Activated naive CD4-positive, alpha-beta T cell treated with anti-CD3 and anti-CD28 coated beads, Interleukin-2, amount 10 ng/mL, durations not matched to agents 7 days and 5 days (primary cell): ENCODE measurements around the gene ELMO1.

ENCODE experiments used
- CTCF ChIA-PET: fragments of 350-600 bp; sonication (Branson Sonifier 250); formaldehyde crosslinking; loops from one replicate; lab custom pipeline; 2021; ENCODE audit warnings: antibody characterized with exemption; lab: Charles Lee
- DNase-seq: peaks from one replicate; pipeline ENCODE4 v3.0.0-alpha.2; 2020
- H3K27ac Mint-ChIP-seq: one replicate; pipeline ENCODE4 v1.8.0; 2021; ENCODE audit warnings: mild to moderate bottlenecking, moderate library complexity, mixed read lengths
- H3K27me3 Mint-ChIP-seq: one replicate; pipeline ENCODE4 v1.8.0; 2021; ENCODE audit warnings: mild to moderate bottlenecking, mixed read lengths
- H3K36me3 Mint-ChIP-seq: one replicate; pipeline ENCODE4 v1.8.0; 2021; ENCODE audit warnings: mixed read lengths
- H3K4me1 Mint-ChIP-seq: one replicate; pipeline ENCODE4 v1.8.0; 2021; ENCODE audit warnings: mixed read lengths
- H3K4me3 Mint-ChIP-seq: one replicate; pipeline ENCODE4 v1.8.0; 2021; ENCODE audit warnings: mild to moderate bottlenecking, moderate library complexity, mixed read lengths
- H3K9me3 Mint-ChIP-seq: one replicate; pipeline ENCODE4 v1.8.0; 2021; ENCODE audit warnings: mixed read lengths

The ELMO1 gene

GRCh38 chr7:36961097-36961496 is 487.6 kb downstream of the ELMO1 start:
- H3K27me3 Mint-ChIP-seq, result no peaks in the 10 kb centered on the region
- no peak for DNase-seq
- no peak overlapping the region for H3K27ac Mint-ChIP-seq
- CTCF ChIA-PET, result interaction anchor here (0.9 to 1.6 kb wide), 2 partner anchors 21 to 27 kb away, joined by 3 read pairs; no protein-coding TSS in a partner anchor
- no peak overlapping the region for H3K4me3 Mint-ChIP-seq
- H3K9me3 Mint-ChIP-seq, result no peaks in the 10 kb centered on the region
- peaks cover 18% of the 10 kb centered on the region for H3K36me3 Mint-ChIP-seq
- H3K4me1 Mint-ChIP-seq, result peaks cover 4% of the 10 kb centered on the region

GRCh38 chr7:36960105-36960504 is 488.6 kb downstream of the ELMO1 start:
- Mint-ChIP-seq H3K4me3 (no peak overlapping the region), H3K27me3 (no peaks in the 10 kb centered on the region), H3K4me1 (peaks cover 4% of the 10 kb centered on the region), H3K36me3 (peaks cover 23% of the 10 kb centered on the region), H3K27ac (no peak overlapping the region), H3K9me3 (peaks cover 1% of the 10 kb centered on the region)
- DNase-seq, result no peak
- CTCF ChIA-PET, result interaction anchor here (0.9 kb wide), 1 partner anchor 28 kb away, joined by 3 read pairs; no protein-coding TSS in a partner anchor

GRCh38 chr7:36958111-36958733 is 490.4 kb downstream of the ELMO1 start:
- Mint-ChIP-seq H3K27ac (no peak overlapping the region), H3K9me3 (peaks cover 4% of the 10 kb centered on the region), H3K36me3 (peaks cover 21% of the 10 kb centered on the region), H3K27me3 (no peaks in the 10 kb centered on the region), H3K4me3 (no peak overlapping the region), H3K4me1 (no peaks in the 10 kb centered on the region)
- no peak for DNase-seq
- CTCF ChIA-PET, result interaction anchor here (1.1 to 1.4 kb wide), 2 partner anchors 224 to 280 kb away, joined by 3 read pairs; no protein-coding TSS in a partner anchor

GRCh38 chr7:36957620-36958019 is 491.0 kb downstream of the ELMO1 start:
- Mint-ChIP-seq H3K4me1 (no peaks in the 10 kb centered on the region), H3K27ac (no peak overlapping the region), H3K9me3 (peaks cover 4% of the 10 kb centered on the region), H3K4me3 (no peak overlapping the region), H3K27me3 (no peaks in the 10 kb centered on the region), H3K36me3 (peaks cover 20% of the 10 kb centered on the region)
- peak; percentile 20 for DNase-seq
- CTCF ChIA-PET, result interaction anchor here (1.1 to 1.4 kb wide), 2 partner anchors 225 to 279 kb away, joined by 3 read pairs; no protein-coding TSS in a partner anchor

- Mint-ChIP-seq H3K4me3 (no peak overlapping the region), H3K36me3 (peaks cover 23% of the 10 kb centered on the region), H3K9me3 (peaks cover 11% of the 10 kb centered on the region), H3K27ac (no peak overlapping the region), H3K4me1 (no peaks in the 10 kb centered on the region), H3K27me3 (no peaks in the 10 kb centered on the region)
- CTCF ChIA-PET, result no interaction called here
- no peak for DNase-seq
Measured at GRCh38 chr7:36956814-36957213, 491.9 kb downstream of the ELMO1 start.

GRCh38 chr7:36955456-36956129 is 493.1 kb downstream of the ELMO1 start:
- CTCF ChIA-PET, result interaction anchor here (1.1 kb wide), 1 partner anchor 9 kb away, joined by 3 read pairs; no protein-coding TSS in a partner anchor

GRCh38 chr7:36951257-36951697 is 497.4 kb downstream of the ELMO1 start:
- H3K4me1 Mint-ChIP-seq, result no peaks in the 10 kb centered on the region
- peaks cover 46% of the 10 kb centered on the region for H3K9me3 Mint-ChIP-seq
- no peak for DNase-seq
- H3K27ac Mint-ChIP-seq, result no peak overlapping the region
- CTCF ChIA-PET, result no interaction called here
- peaks cover 66% of the 10 kb centered on the region for H3K36me3 Mint-ChIP-seq
- H3K4me3 Mint-ChIP-seq, result no peak overlapping the region
- H3K27me3 Mint-ChIP-seq, result no peaks in the 10 kb centered on the region

More at GRCh38 chr7:36955456-36956129, 493.1 kb downstream of the ELMO1 start:
- Mint-ChIP-seq H3K27ac (no peak overlapping the region), H3K36me3 (peaks cover 33% of the 10 kb centered on the region), H3K9me3 (peaks cover 20% of the 10 kb centered on the region), H3K4me1 (no peaks in the 10 kb centered on the region), H3K4me3 (no peak overlapping the region), H3K27me3 (no peaks in the 10 kb centered on the region)
- no peak for DNase-seq

GRCh38 chr7:36949711-36950600 is 498.7 kb downstream of the ELMO1 start:
- no peaks in the 10 kb centered on the region for H3K27me3 Mint-ChIP-seq
- CTCF ChIA-PET, result interaction anchor here (1.0 kb wide), 1 partner anchor 18 kb away, joined by 3 read pairs; no protein-coding TSS in a partner anchor
- peaks cover 68% of the 10 kb centered on the region for H3K36me3 Mint-ChIP-seq
- H3K4me3 Mint-ChIP-seq, result no peak overlapping the region
- no peaks in the 10 kb centered on the region for H3K4me1 Mint-ChIP-seq
- H3K27ac Mint-ChIP-seq, result no peak overlapping the region
- H3K9me3 Mint-ChIP-seq, result peaks cover 47% of the 10 kb centered on the region
- no peak for DNase-seq

- Mint-ChIP-seq H3K36me3 (peaks cover 82% of the 10 kb centered on the region), H3K4me3 (no peak overlapping the region), H3K9me3 (peaks cover 59% of the 10 kb centered on the region), H3K27ac (no peak overlapping the region), H3K4me1 (peaks cover 18% of the 10 kb centered on the region), H3K27me3 (no peaks in the 10 kb centered on the region)
- CTCF ChIA-PET, result no interaction called here
- DNase-seq, result no peak
Measured at GRCh38 chr7:36946401-36946739, 502.3 kb downstream of the ELMO1 start.

GRCh38 chr7:36945612-36946400 is 502.9 kb downstream of the ELMO1 start:
- no peak overlapping the region for H3K4me3 Mint-ChIP-seq
- CTCF ChIA-PET, result no interaction called here
- peaks cover 18% of the 10 kb centered on the region for H3K4me1 Mint-ChIP-seq
- no peaks in the 10 kb centered on the region for H3K27me3 Mint-ChIP-seq
- no peak for DNase-seq
- peaks cover 80% of the 10 kb centered on the region for H3K36me3 Mint-ChIP-seq
- H3K27ac Mint-ChIP-seq, result no peak overlapping the region
- H3K9me3 Mint-ChIP-seq, result peaks cover 56% of the 10 kb centered on the region

GRCh38 chr7:36944838-36945237 is 503.8 kb downstream of the ELMO1 start:
- Mint-ChIP-seq H3K4me3 (no peak overlapping the region), H3K27ac (no peak overlapping the region), H3K9me3 (peaks cover 59% of the 10 kb centered on the region), H3K36me3 (peaks cover 81% of the 10 kb centered on the region), H3K4me1 (peaks cover 20% of the 10 kb centered on the region), H3K27me3 (no peaks in the 10 kb centered on the region)
- DNase-seq, result no peak
- CTCF ChIA-PET, result no interaction called here

- DNase-seq, result no peak
- peak overlapping the region; percentile 17 for H3K27ac Mint-ChIP-seq
- H3K36me3 Mint-ChIP-seq, result peaks cover 77% of the 10 kb centered on the region
- H3K27me3 Mint-ChIP-seq, result no peaks in the 10 kb centered on the region
- H3K9me3 Mint-ChIP-seq, result peaks cover 60% of the 10 kb centered on the region
- H3K4me3 Mint-ChIP-seq, result no peak overlapping the region
- H3K4me1 Mint-ChIP-seq, result peaks cover 30% of the 10 kb centered on the region
- CTCF ChIA-PET, result no interaction called here
Measured at GRCh38 chr7:36943591-36944435, 504.9 kb downstream of the ELMO1 start.

- no peak overlapping the region for H3K4me3 Mint-ChIP-seq
- no peak overlapping the region for H3K27ac Mint-ChIP-seq
- DNase-seq, result no peak
- CTCF ChIA-PET, result no interaction called here
- peaks cover 38% of the 10 kb centered on the region for H3K4me1 Mint-ChIP-seq
- peaks cover 66% of the 10 kb centered on the region for H3K9me3 Mint-ChIP-seq
- H3K36me3 Mint-ChIP-seq, result peaks cover 77% of the 10 kb centered on the region
- no peaks in the 10 kb centered on the region for H3K27me3 Mint-ChIP-seq
Measured at GRCh38 chr7:36942955-36943354, 505.7 kb downstream of the ELMO1 start.
